ENCODE measurements around the gene CD300H.

CD300H gene

DNA sequence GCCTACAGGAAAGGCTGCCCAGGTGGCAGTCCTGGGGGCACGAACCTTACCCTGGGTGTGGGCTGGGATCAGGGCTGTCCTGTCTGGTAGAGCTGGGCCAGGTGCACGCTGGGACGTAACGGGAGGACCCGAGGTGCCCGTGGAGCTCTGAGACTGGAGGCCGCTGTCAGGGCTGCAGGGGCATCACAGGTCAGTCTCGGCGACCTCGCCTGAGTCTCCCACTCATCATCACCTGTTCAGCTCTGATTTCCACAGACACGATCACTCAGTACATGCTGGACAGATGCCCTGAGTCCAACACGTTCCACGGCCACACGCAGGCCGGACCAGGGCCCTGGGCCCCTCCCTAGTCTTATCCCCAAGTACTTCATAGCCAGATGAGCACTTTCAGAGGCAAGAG is 16.7 kb downstream of the CD300H start:
- TF ChIP-seq CTCF (conservative IDR thresholded peaks at IDR 0.05; ENCODE audit: low read depth, low read length) = no peak
- H3K4me3 ChIP-seq (ENCODE audit: low read depth, low read length) = no peak overlapping the region
- DNase-seq (ENCODE audit: low read depth) = no peak

DNA sequence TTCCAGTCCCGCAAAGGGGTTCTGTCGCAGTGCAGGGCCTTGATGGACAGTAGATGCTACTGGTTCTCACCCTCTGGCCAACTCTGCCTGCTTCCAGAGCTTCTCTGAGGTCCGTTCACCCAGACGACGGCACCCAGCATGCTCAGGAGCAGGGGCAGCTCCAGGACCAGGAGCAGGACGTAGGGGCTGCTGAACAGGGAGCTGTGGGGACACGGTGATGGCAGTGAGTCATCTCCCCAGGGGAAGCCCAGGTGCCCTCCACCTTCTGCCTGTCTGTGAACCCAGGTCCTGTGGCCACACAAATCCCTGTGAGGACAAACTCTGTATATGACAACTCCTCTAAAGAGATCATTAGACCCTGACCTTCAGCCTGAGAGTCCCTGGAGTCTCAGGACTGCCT is 18.0 kb downstream of the CD300H start:
- TF ChIP-seq CTCF (conservative IDR thresholded peaks at IDR 0.05; ENCODE audit: low read depth, low read length) = no peak
- no peak for DNase-seq (ENCODE audit: low read depth)
- H3K4me3 ChIP-seq (ENCODE audit: low read depth, low read length) = no peak overlapping the region

DNA sequence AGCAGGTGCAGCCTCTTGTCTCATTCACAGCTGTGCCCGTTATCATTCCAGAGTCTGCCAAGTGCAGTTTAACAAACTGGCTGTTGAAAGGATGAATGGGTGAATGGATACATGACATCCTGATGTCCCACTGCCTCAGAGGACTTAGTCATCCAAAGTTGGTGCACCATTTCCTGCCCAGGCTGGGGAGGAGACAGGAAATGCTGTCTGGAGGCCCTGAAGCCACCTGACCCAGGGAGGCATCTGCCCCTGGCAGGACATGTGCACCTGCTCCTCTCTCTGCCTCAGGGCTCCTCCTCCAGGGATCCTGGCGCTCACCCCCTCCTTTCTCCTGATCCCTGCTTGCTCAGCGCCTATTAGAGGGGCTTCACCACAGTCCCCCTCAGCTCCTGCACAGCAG is 19.6 kb downstream of the CD300H start:
- TF ChIP-seq CTCF (conservative IDR thresholded peaks at IDR 0.05; ENCODE audit: low read depth, low read length) = no peak
- H3K4me3 ChIP-seq (ENCODE audit: low read depth, low read length) = no peak overlapping the region
- DNase-seq (ENCODE audit: low read depth) = no peak

DNA sequence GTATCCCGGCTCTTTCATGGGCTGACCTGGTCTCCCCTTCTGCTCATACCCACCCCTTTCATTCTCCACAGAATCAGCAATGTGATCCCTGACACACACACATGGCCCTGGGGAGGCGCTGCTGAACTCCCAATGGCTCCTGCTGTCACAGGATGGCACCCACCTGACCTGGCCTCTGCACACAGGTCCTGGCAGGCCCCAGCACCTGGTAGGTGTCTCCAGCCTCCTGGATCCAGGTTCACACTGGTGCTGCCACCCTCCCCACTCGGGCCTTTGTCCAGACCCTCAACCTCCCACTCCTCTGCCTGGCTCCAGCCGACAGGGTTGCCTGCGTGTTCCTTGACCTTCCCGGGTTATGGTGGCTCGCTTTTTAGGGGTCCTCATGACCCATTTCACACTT is 20.0 kb downstream of the CD300H start:
- DNase-seq (ENCODE audit: low read depth) = no peak
- H3K4me3 ChIP-seq (ENCODE audit: low read depth, low read length) = no peak overlapping the region
- TF ChIP-seq CTCF (conservative IDR thresholded peaks at IDR 0.05; ENCODE audit: low read depth, low read length) = no peak

DNA sequence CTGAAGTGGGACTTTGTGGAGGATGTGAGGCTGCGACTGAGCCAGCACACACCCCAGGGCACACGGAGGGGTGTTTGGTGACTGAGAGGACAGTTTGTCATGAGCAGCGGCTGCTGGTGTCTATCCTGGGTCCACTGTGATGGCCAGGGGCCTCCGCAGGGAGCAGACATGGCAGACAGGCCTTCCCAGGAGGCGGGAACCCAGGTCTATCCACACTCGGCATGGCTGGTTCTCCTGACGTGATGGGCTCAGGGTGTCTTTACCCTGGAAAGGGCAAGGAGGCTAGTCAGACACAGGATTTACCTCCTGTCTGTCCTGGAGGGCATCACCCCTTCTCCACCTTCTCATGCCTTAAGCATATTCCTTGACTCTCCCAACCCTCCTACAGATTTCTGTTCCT is 20.7 kb downstream of the CD300H start:
- no peak for TF ChIP-seq CTCF (conservative IDR thresholded peaks at IDR 0.05; ENCODE audit: low read depth, low read length)
- no peak overlapping the region for H3K4me3 ChIP-seq (ENCODE audit: low read depth, low read length)
- no peak for DNase-seq (ENCODE audit: low read depth)

GRCh38 chr17:74545843-74546230 is 21.5 kb downstream of the CD300H start, which contains the start of gene CD300C:
TSS of gene CD300C (minus strand) at chr17:74546115. CDS start at chr17:74545782, 333 bp downstream.
- no peak for DNase-seq (ENCODE audit: low read depth)
- H3K4me3 ChIP-seq (ENCODE audit: low read depth, low read length) = no peak within 1 kb of the TSS
- no peak for TF ChIP-seq CTCF (conservative IDR thresholded peaks at IDR 0.05; ENCODE audit: low read depth, low read length)

DNA sequence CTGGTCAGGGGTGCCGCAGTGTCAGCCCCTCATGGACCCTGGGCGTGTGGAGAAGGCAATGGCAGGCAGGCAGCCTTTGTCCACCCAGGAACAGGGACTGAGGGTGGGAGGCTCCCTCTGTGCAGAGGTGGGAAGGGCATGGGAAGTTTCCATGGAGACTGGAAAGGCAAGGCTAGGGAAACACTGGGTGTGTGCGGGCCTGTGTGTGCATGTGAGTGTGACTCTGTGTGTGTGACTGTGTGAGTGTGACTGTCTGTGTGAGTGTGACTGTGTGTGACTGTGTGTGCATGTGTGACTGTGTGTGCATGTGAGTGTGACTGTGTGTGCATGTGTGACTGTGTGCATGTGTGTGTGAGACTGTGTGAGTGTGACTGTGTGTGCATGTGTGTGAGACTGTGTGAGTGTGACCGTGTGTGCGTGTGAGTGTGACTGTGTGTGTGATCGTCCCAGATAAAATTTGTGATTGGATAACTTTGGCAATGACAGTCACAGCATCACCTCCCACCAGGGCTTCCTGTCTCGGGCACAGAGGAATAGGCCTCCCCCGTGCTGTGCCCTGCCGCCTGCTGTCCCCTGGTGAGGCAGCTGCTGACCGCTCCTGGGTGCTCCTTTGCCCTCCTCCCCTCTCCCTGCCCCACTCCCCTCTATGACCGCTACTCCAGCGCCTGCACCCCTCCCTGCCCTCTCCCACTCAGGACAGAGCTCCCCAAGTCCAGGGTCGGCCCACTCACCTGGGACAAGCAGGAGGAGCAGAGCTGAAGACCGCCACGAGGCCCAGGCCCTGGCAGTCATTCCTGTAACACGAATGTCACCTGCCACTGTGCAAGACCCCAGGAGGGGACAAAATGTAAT is 22.1 kb downstream of the CD300H start:
- TF ChIP-seq CTCF (conservative IDR thresholded peaks at IDR 0.05; ENCODE audit: low read depth, low read length) = no peak
- no peak overlapping the region for H3K4me3 ChIP-seq (ENCODE audit: low read depth, low read length)
- DNase-seq (ENCODE audit: low read depth) = no peak

Data from choroid plexus epithelial cell (primary cell).